HG03469 (cell line): ENCODE measurements around the gene EFNA5.

Experiments used
- ATAC-seq: cut with Tn5 transposase; IDR thresholded peaks from one replicate; pipeline ENCODE4 v1.9.1; 2021; ENCODE audit warnings: mild to moderate bottlenecking, moderate library complexity, moderate number of reproducible peaks; ENCODE audit not compliant: unreplicated experiment

EFNA5 gene

GRCh38 chr5:107604990-107605389 is 65.7 kb downstream of the EFNA5 start:
- ATAC-seq = no peak

GRCh38 chr5:107604146-107604910 is 66.4 kb downstream of the EFNA5 start:
- ATAC-seq = no peak

GRCh38 chr5:107603349-107603748 is 67.4 kb downstream of the EFNA5 start:
- no peak for ATAC-seq

- ATAC-seq = no peak
Observed at GRCh38 chr5:107602896-107603295, 67.8 kb downstream of the EFNA5 start.

GRCh38 chr5:107601076-107601475 is 69.7 kb downstream of the EFNA5 start:
- ATAC-seq = no peak

- ATAC-seq = no peak
Observed at GRCh38 chr5:107598958-107599357, 71.8 kb downstream of the EFNA5 start.

GRCh38 chr5:107597803-107598202 is 72.9 kb downstream of the EFNA5 start:
- ATAC-seq = no peak

GRCh38 chr5:107597247-107597646 is 73.5 kb downstream of the EFNA5 start:
- ATAC-seq = no peak

GRCh38 chr5:107594253-107595045 is 76.3 kb downstream of the EFNA5 start:
- ATAC-seq = no peak

- no peak for ATAC-seq
Observed at GRCh38 chr5:107593009-107593408, 77.7 kb downstream of the EFNA5 start.

GRCh38 chr5:107592515-107592914 is 78.2 kb downstream of the EFNA5 start:
- no peak for ATAC-seq

GRCh38 chr5:107590686-107591085 is 80.1 kb downstream of the EFNA5 start:
- no peak for ATAC-seq

GRCh38 chr5:107589520-107590193 is 81.1 kb downstream of the EFNA5 start:
- ATAC-seq = no peak

- no peak for ATAC-seq
Observed at GRCh38 chr5:107582625-107583024, 88.1 kb downstream of the EFNA5 start.

GRCh38 chr5:107580889-107581820 is 89.6 kb downstream of the EFNA5 start:
- ATAC-seq = no peak

GRCh38 chr5:107578051-107578635 is 92.6 kb downstream of the EFNA5 start:
- no peak for ATAC-seq

- ATAC-seq = no peak
Observed at GRCh38 chr5:107577394-107577950, 93.3 kb downstream of the EFNA5 start.

GRCh38 chr5:107576736-107577393 is 93.9 kb downstream of the EFNA5 start:
- no peak for ATAC-seq

GRCh38 chr5:107576155-107576554 is 94.6 kb downstream of the EFNA5 start:
- no peak for ATAC-seq
